NCI-H1105 treated with DMSO at 0.1 percent for 48 hours (cell line): ENCODE measurements around the gene CATSPERB.
A peak's percentile ranks its signal among the peaks of the same experiment; 100 is the strongest.
"Not testable (repeated sequence)": the region's sequence is repeated elsewhere in the genome, so short reads cannot be mapped to it uniquely, and the experiment has no call there.

Experiments used
- DNase-seq: peaks from one replicate; lab custom pipeline; 2025; lab: John Stamatoyannopoulos, UW

The CATSPERB gene

GRCh38 chr14:91669867-91670266, 62.0 kb downstream of the CATSPERB start:
- DNase-seq = no peak

DNA sequence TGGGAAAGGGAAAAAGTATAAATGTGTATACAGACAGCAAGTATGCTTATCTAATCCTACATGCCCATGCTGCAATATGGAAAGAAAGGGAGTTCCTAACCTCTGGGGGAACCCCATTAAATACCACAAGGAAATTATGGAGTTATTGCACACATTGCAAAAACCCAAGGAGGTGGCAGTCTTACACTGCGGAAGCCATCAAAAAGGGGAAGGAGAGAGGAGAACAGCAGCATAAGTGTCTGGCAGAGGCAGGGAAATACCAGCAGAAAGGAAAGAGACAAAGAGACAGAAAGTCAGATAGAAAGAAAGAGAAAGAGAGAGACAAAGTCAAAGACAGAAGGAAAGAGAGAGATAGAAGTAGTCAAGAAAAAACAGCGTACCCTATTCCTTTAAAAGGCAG, 64.8 kb downstream of the CATSPERB start:
- DNase-seq = not testable (repeated sequence)

- DNase-seq = no peak
Measured at GRCh38 chr14:91660790-91661189, 71.1 kb downstream of the CATSPERB start.

DNA sequence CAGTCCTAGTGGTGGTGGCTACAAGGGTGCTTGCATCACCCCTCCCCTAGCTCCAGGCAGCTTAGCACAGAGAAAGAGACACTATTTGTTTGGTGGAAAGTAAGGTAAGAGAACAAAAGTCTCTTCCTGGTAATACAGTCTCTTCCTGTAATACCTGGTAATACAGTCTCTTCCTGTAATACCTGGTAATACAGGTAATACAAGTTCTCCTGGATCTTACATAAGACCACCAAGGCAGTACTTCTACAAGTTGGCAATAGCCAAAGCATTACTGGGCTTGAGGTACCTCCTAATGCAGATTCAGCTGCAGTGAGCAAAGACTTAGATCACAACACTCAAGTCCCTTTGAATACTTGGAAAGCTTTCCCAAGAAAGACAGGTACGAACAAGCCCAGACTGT, 77.0 kb downstream of the CATSPERB start:
- no peak for DNase-seq

- no peak for DNase-seq
Measured at GRCh38 chr14:91653451-91653850, 78.4 kb downstream of the CATSPERB start.

DNA sequence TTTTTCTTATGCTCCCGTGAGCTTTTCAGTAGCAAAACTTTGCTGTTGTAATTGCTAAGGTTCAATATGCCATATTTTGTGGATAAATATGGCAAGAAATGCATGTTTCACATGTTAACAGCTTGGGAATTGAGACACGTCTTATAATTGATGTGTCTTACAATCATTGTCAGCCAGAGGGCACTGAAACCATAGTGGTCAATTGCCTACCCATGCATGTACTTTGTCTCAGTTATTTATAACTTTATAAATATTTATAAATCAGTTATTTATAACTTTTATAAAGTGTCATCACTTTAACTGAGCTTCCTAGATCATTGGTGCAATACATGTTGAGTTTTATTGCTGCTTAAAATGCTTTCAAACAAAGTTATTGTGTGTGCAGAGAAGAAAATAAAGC, 82.0 kb downstream of the CATSPERB start:
- DNase-seq = peak; percentile 20

GRCh38 chr14:91647856-91648255, 84.0 kb downstream of the CATSPERB start:
- no peak for DNase-seq

- no peak for DNase-seq
Measured at GRCh38 chr14:91636604-91637003, 95.3 kb downstream of the CATSPERB start.

- DNase-seq = no peak
Measured at GRCh38 chr14:91624757-91625156, 107.1 kb downstream of the CATSPERB start.

- no peak for DNase-seq
Measured at GRCh38 chr14:91614187-91614586, 117.7 kb downstream of the CATSPERB start.

GRCh38 chr14:91613459-91614112, 118.3 kb downstream of the CATSPERB start:
- DNase-seq = no peak

DNA sequence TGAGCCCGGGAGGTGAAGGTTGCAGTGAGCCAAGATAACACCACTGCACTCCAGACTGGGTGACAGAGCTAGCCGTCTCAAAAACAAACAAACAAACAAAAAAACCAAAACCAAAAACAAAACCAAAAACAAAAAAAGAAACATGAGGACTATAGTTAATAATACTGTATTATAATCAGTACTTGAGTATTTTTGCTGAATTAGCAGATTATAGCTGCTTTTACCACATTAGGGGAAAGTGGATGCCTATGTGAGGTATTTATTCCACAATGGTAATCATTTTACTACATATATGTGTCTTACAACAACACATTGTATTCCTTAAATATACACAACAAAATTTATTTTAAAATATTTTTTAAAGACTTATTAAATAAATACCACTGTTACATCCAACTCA, 120.4 kb downstream of the CATSPERB start:
- no peak for DNase-seq

DNA sequence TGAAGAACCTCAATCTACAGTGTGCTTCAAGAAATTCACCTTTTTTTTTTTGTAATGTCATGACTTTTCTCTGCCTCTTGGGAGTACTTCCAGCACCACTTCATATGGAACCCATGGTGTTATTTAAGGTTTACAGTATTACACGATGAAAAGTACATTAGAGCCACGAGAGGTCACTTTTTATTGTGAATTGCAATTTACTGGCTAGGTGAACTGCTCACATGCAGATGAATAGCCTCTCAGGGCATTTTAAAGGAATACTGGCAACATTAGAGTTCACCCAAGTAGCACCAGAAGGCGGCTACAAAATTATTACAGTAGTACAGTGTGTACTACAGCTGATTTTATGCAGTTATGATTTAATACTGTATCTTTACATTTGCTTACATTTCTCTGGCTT, 122.7 kb downstream of the CATSPERB start:
- no peak for DNase-seq

GRCh38 chr14:91607322-91608047, 124.4 kb downstream of the CATSPERB start:
- no peak for DNase-seq

DNA sequence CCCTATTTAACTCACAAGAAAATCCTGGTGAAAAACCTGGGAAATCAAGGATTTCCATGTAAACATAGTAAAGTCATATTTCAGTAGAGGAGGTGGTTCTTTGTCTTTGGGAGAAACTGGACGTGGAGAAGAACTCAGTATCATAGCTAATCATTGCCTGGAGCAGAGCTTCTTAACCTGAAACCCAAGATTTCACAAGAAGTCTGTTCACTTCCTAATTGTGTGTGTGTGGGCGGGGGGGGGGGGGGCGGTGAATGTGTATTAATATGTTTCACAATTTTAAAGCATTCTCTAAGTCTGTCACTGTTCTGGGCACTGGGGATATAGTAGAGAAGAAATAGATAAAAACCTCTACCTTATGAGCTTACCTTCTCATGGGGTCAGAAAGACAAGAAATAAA, 125.0 kb downstream of the CATSPERB start:
- no peak for DNase-seq

DNA sequence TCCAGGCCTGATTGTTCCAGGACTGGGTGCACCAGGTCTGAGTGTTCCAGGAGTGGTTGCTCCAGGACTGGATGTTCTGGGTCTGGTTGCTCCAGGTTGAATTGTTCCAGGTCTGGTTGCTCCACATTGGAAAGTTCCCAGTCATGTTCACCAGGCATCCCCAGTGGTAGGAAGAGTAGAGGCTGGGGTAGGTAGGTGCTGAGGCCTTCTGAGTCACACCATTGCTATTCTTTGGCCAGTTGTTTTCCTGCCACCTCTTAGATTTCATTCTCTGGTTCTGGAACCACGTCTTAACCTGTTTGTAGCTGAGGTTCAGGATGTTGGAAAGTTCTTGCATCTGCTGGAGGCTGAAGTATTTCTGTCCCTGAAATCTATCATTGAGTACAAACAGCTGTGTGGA, 127.3 kb downstream of the CATSPERB start:
- not testable (repeated sequence) for DNase-seq

DNA sequence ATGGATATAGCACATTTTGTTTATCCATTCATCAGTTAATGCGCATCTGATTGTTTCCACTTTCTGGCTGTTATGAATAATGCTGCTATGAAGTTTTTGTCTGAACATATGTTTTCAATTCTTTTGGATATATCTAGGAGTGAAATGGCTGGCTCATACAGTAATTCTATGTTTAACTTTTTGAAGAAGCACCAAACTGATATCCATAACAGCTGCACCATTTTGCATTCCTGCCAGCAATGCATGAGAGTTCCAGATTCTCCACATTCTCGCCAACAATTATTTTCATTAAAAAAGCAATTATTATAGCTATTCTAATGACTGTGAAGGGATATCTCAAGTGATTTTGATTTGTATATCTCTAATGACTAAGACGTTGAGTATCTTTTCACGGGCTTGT, 131.9 kb downstream of the CATSPERB start:
- no peak for DNase-seq

- no peak for DNase-seq
Measured at GRCh38 chr14:91595736-91596135, 136.2 kb downstream of the CATSPERB start.

- DNase-seq = not testable (repeated sequence)
Measured at GRCh38 chr14:91593957-91594356, 137.9 kb downstream of the CATSPERB start.

GRCh38 chr14:91586410-91586809, 145.5 kb downstream of the CATSPERB start:
- no peak for DNase-seq

- DNase-seq = no peak
Measured at GRCh38 chr14:91585856-91586255, 146.0 kb downstream of the CATSPERB start.

GRCh38 chr14:91582761-91583160, 149.1 kb downstream of the CATSPERB start:
- DNase-seq = no peak

DNA sequence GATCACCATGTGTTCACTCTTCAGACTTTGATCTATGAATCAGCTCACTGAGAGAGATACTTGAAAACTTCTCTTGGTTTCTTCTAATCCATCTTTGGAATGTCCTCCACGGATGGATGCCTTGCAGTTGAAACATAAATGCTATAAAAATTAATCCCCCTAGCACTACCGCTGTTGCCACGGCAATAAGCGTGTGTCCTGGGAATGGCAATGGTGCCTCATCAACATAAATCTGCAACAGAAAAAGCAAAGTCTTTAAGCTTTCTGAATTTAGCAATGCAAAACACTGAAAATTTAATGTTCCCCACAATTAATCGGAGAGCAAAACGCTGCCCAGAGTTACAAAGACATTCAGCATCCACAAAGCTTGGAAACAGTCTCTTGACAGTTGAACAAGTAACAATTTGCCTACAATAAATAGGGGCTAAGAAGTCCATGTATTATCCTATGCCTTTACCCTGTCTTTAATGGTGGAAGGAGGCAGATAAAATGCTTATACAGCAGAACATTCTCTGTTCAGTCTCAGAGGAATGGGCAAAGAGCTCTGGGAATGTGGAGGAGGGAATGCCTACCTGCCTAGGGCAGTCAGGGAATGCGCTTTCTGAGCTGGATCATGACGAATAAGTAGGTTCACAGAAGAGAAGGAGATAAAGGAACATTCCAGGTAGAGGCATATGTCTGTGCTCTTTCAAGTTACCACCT, 150.9 kb downstream of the CATSPERB start:
- DNase-seq = no peak
